Measurements from ENCODE around the gene LURAP1L. TPM values are rescaled to one million over a fixed set of nuclear protein-coding genes. Genes with fewer than 3 reads are reported as not detected.

The LURAP1L gene
- total RNA-seq, 1 experiment from 2014 or later: 1.7 TPM

DNA sequence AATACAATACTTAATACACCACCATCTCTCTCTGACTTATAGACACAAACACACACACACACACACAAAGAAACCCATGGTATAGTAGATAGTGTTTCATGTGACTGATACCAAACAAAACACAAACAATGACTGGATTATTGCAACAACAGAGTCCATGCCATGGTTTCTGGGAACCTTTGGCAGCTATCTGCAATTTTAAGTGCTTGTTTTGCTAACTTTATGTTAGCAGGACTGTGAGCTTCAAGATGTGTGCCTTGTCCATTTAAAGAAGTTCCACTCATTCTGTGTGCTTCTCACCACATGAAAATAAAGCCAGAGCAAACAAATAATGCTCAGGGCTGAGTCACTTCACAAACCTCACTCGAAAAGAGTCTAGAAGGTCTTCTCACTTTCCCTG is 15.1 kb upstream of the LURAP1L start (continued):
- TF ChIP-seq ZNF425 (CRISPR knock-in tag; conservative IDR thresholded peaks at IDR 0.05) (no peak), GTF2I (CRISPR knock-in tag; conservative IDR thresholded peaks at IDR 0.05) (no peak)

- ATAC-seq (no peak), DNase-seq (ENCODE audit: low spot score) (no peak)
- Mint-ChIP-seq H3K4me1 (peaks cover 8% of the 10 kb centered on the region), H3K27me3 (ENCODE audit: low read depth) (no peaks in the 10 kb centered on the region), H3K27ac (no peak overlapping the region), H3K9me3 (no peaks in the 10 kb centered on the region), H3K36me3 (no peaks in the 10 kb centered on the region), H3K4me3 (no peak overlapping the region)
- no peak for TF ChIP-seq FOXP1 (CRISPR knock-in tag; IDR thresholded peaks at IDR 0.05; ENCODE audit: borderline replicate concordance)
- TF ChIP-seq, protein P1, sequence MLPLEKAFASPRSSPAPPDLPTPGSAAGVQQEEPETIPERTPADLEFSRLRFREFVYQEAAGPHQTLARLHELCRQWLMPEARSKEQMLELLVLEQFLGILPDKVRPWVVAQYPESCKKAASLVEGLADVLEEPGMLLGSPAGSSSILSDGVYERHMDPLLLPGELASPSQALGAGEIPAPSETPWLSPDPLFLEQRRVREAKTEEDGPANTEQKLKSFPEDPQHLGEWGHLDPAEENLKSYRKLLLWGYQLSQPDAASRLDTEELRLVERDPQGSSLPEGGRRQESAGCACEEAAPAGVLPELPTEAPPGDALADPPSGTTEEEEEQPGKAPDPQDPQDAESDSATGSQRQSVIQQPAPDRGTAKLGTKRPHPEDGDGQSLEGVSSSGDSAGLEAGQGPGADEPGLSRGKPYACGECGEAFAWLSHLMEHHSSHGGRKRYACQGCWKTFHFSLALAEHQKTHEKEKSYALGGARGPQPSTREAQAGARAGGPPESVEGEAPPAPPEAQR (CRISPR knock-in tag; IDR thresholded peaks at IDR 0.05): no peak
- no peak for TF ChIP-seq ZNF425 (CRISPR knock-in tag; conservative IDR thresholded peaks at IDR 0.05)
- no peak for TF ChIP-seq CREB1 (CRISPR knock-in tag; IDR thresholded peaks at IDR 0.05)
- no peak for TF ChIP-seq MXD4 (CRISPR knock-in tag; IDR thresholded peaks at IDR 0.05; ENCODE audit: borderline replicate concordance)
- TF ChIP-seq, protein P2, sequence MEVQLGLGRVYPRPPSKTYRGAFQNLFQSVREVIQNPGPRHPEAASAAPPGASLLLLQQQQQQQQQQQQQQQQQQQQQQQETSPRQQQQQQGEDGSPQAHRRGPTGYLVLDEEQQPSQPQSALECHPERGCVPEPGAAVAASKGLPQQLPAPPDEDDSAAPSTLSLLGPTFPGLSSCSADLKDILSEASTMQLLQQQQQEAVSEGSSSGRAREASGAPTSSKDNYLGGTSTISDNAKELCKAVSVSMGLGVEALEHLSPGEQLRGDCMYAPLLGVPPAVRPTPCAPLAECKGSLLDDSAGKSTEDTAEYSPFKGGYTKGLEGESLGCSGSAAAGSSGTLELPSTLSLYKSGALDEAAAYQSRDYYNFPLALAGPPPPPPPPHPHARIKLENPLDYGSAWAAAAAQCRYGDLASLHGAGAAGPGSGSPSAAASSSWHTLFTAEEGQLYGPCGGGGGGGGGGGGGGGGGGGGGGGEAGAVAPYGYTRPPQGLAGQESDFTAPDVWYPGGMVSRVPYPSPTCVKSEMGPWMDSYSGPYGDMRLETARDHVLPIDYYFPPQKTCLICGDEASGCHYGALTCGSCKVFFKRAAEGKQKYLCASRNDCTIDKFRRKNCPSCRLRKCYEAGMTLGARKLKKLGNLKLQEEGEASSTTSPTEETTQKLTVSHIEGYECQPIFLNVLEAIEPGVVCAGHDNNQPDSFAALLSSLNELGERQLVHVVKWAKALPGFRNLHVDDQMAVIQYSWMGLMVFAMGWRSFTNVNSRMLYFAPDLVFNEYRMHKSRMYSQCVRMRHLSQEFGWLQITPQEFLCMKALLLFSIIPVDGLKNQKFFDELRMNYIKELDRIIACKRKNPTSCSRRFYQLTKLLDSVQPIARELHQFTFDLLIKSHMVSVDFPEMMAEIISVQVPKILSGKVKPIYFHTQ (CRISPR knock-in tag; IDR thresholded peaks at IDR 0.05): no peak
- no peak for TF ChIP-seq ZNF532 (CRISPR knock-in tag; IDR thresholded peaks at IDR 0.05; ENCODE audit: borderline replicate concordance)
- TF ChIP-seq, protein P3, sequence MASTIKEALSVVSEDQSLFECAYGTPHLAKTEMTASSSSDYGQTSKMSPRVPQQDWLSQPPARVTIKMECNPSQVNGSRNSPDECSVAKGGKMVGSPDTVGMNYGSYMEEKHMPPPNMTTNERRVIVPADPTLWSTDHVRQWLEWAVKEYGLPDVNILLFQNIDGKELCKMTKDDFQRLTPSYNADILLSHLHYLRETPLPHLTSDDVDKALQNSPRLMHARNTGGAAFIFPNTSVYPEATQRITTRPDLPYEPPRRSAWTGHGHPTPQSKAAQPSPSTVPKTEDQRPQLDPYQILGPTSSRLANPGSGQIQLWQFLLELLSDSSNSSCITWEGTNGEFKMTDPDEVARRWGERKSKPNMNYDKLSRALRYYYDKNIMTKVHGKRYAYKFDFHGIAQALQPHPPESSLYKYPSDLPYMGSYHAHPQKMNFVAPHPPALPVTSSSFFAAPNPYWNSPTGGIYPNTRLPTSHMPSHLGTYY (CRISPR knock-in tag; IDR thresholded peaks at IDR 0.05): no peak
- TF ChIP-seq, protein P4, sequence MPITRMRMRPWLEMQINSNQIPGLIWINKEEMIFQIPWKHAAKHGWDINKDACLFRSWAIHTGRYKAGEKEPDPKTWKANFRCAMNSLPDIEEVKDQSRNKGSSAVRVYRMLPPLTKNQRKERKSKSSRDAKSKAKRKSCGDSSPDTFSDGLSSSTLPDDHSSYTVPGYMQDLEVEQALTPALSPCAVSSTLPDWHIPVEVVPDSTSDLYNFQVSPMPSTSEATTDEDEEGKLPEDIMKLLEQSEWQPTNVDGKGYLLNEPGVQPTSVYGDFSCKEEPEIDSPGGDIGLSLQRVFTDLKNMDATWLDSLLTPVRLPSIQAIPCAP (CRISPR knock-in tag; IDR thresholded peaks at IDR 0.05): no peak
- ChIA-PET CTCF (no interaction called here), POLR2A (no interaction called here)
Observed at GRCh38 chr9:12760758-12761157, 14.1 kb upstream of the LURAP1L start.

All from WTC11 (cell line).